Left lung (tissue), 10 donors: ENCODE measurements around the gene SEPTIN2. TPM values are rescaled to one million over a fixed set of nuclear protein-coding genes. Genes with fewer than 3 reads are reported as not detected.
"Not testable (repeated sequence)": the region's sequence is repeated elsewhere in the genome, so short reads cannot be mapped to it uniquely, and the experiment has no call there.

Experiments used
- ATAC-seq: fragments of 200-7000 bp; cut with Tn5 transposase; one replicate; pipeline ENCODE4 v1.9.1; 2020; ENCODE audit warnings: moderate library complexity
- DNase-seq, 4 donors: peaks; one replicate each; pipeline ENCODE4 v3.0.0-alpha.2; 2013 to 2020
- H3K27ac ChIP-seq, 2 donors: fragments of 200-600 bp; sonication (generic) in 1 of 2; one replicate each; pipeline versions ENCODE4 v1.5.0 to v1.8.0; 2020 to 2021
- H3K27me3 ChIP-seq, 2 donors: fragments of 200-600 bp; sonication (generic) in 1 of 2; one replicate each; pipeline versions ENCODE4 v1.5.0 to v1.8.0; 2020 to 2021
- H3K36me3 ChIP-seq, 2 donors: fragments of 200-600 bp; sonication (generic) in 1 of 2; one replicate each; pipeline versions ENCODE4 v1.5.0 to v1.8.0; 2020 to 2021
- H3K4me1 ChIP-seq, 2 donors: fragments of 200-600 bp; one replicate each; pipeline ENCODE4 v1.8.0; 2021
- H3K4me3 ChIP-seq, 2 donors: fragments of 200-600 bp; sonication (generic) in 1 of 2; one replicate each; pipeline versions ENCODE4 v1.5.0 to v1.8.0; 2020 to 2021; ENCODE audit warnings: mild to moderate bottlenecking in 1 of 2
- H3K9me3 ChIP-seq, 2 donors: fragments of 200-600 bp; sonication (generic) in 1 of 2; one replicate each; pipeline versions ENCODE4 v1.5.0 to v1.8.0; 2020 to 2021
- intact Hi-C, 2 donors: fragments of 100-400 bp; cut with DNase I; formaldehyde crosslinking; loops; one replicate each; pipeline versions ENCODE4 v1.11.2 to v1.14.2; 2022
- polyA plus RNA-seq, 6 donors: library from polyadenylated mRNA; unstranded; fragments of 120-200 nt; gene quantifications; one replicate each; pipeline ENCODE4 v1.2.1, GENCODE V29; 2013; ENCODE audit not compliant: insufficient read length in 6 of 6
- total RNA-seq, 2 donors: library from RNA; stranded (reverse); fragmentation: NEBNext Ultra II Directional; extraction: Animal tissue kit (Norgen Biotek cat#: 25700); gene quantifications; one replicate each; pipeline ENCODE4 v1.2.1, GENCODE V29; 2021
- TF ChIP-seq, protein P1 (sequence below), 2 donors: fragments of 200-600 bp; sonication (generic) in 1 of 2; IDR thresholded peaks; one replicate each; pipeline versions ENCODE4 v1.5.0 to v1.8.0; 2021; ENCODE audit warnings: antibody characterized with exemption in 2 of 2
- donor health status: DM: no; HTN: yes; CAD: no.
- donor health status: DM: no; HTN: no; CAD: no.

Gene SEPTIN2
- total and polyA plus RNA-seq, 8 donors = 320 to 593 (median 541) TPM

DNA sequence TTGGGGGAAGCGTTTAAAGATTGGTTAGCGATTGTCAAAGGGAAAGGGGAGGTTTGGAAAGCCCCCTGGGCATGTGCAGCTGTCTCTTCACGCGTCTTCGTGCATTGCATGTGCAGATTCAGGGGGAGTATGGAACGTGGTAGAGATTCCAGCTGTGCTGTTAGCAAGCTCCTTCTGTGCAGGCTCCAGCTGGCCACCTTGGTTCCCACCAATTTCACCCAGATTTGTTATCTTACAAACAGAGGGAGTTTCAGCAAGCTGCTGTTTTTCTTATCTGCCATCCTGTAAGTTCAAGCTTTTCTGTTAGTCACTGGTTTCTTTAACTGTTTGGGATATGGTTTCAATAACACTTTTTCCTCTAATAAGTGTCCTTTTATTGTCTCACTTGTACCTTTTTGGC, 70.8 kb downstream of the SEPTIN2 start:
- H3K4me3 ChIP-seq = no peak overlapping the region
- no peaks in the 10 kb centered on the region for H3K9me3 ChIP-seq
- no peaks in the 10 kb centered on the region for H3K4me1 ChIP-seq
- H3K27me3 ChIP-seq = no peaks in the 10 kb centered on the region
- intact Hi-C loops = no loop called here
- DNase-seq (no peak), ATAC-seq (no peak)
- peaks cover 0 to 7% of the 10 kb centered on the region in 2 donors for H3K36me3 ChIP-seq
- TF ChIP-seq, protein P1, sequence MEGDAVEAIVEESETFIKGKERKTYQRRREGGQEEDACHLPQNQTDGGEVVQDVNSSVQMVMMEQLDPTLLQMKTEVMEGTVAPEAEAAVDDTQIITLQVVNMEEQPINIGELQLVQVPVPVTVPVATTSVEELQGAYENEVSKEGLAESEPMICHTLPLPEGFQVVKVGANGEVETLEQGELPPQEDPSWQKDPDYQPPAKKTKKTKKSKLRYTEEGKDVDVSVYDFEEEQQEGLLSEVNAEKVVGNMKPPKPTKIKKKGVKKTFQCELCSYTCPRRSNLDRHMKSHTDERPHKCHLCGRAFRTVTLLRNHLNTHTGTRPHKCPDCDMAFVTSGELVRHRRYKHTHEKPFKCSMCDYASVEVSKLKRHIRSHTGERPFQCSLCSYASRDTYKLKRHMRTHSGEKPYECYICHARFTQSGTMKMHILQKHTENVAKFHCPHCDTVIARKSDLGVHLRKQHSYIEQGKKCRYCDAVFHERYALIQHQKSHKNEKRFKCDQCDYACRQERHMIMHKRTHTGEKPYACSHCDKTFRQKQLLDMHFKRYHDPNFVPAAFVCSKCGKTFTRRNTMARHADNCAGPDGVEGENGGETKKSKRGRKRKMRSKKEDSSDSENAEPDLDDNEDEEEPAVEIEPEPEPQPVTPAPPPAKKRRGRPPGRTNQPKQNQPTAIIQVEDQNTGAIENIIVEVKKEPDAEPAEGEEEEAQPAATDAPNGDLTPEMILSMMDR (IDR thresholded peaks at IDR 0.05) = no peak
- H3K27ac ChIP-seq = no peak overlapping the region

- intact Hi-C loops = no loop called here
- Histone ChIP-seq H3K4me1 (no peaks in the 10 kb centered on the region), H3K4me3 (no peak overlapping the region), H3K27ac (no peak overlapping the region), H3K36me3 (no peaks in the 10 kb centered on the region), H3K27me3 (no peaks in the 10 kb centered on the region), H3K9me3 (no peaks in the 10 kb centered on the region)
- TF ChIP-seq, protein P1 (IDR thresholded peaks at IDR 0.05) = no peak
- no peak for DNase-seq
- no peak for ATAC-seq
Observed at GRCh38 chr2:241389697-241390096, 74.0 kb downstream of the SEPTIN2 start.

- Histone ChIP-seq H3K4me3 (no peak overlapping the region), H3K9me3 (no peaks in the 10 kb centered on the region), H3K36me3 (no peaks in the 10 kb centered on the region), H3K27ac (no peak overlapping the region), H3K4me1 (no peaks in the 10 kb centered on the region), H3K27me3 (no peaks in the 10 kb centered on the region)
- TF ChIP-seq, protein P1 (IDR thresholded peaks at IDR 0.05) = no peak
- intact Hi-C loops = no loop called here
- no peak for ATAC-seq
- DNase-seq = no peak
Observed at GRCh38 chr2:241390301-241391206, 74.8 kb downstream of the SEPTIN2 start.

DNA sequence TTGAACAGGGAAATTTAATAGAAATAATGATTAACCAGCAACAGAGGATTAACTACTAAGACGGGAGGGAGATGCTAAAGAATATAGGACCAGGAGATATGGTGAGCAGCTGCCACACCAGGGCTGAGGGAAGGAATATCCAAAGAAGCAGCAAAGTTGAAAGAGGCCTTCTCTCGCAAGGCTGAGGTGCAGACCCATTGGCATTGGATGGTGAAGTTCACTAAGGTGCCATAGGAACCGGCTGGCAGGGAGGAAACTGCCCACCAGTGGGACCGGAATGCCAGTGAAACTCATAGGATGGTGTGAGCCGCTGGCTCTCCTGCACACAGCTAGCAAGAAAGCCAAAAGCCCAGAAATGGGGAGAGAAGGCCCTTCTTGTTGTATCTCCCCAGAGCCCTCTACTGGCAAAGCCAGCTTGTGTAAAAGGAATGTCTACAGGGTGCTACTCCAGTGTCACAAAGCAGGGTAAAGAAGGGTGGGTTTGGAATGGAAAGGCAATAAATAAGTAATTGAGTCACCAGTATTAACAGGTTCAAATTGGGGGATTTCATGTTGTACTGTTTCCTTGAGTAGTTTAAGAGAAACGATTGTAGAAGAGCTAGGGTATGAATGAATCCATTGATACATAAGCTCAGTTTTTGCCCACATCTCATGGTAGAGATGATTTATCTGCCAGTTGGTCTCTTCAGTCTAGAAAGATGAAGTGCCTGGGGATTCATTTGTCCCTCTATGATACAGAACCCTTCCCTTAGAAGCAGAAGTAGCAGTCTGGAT, 76.4 kb downstream of the SEPTIN2 start:
- ATAC-seq (peak; percentile 89), DNase-seq (peak in 1 of 4 donors; percentile 28)
- TF ChIP-seq, protein P1 (IDR thresholded peaks at IDR 0.05) = no peak
- no peak overlapping the region for H3K27ac ChIP-seq
- no peaks in the 10 kb centered on the region for H3K27me3 ChIP-seq
- H3K9me3 ChIP-seq = no peaks in the 10 kb centered on the region
- H3K4me1 ChIP-seq = no peaks in the 10 kb centered on the region
- H3K4me3 ChIP-seq = no peak overlapping the region
- H3K36me3 ChIP-seq = no peaks in the 10 kb centered on the region
- intact Hi-C loops = no loop called here

- H3K36me3 ChIP-seq, intact Hi-C loops: not testable (repeated sequence)
Observed at GRCh38 chr2:241392753-241393152, 77.0 kb downstream of the SEPTIN2 start.

More at GRCh38 chr2:241392753-241393152, 77.0 kb downstream of the SEPTIN2 start:
- DNase-seq, H3K9me3 ChIP-seq, H3K4me3 ChIP-seq, ATAC-seq, H3K27ac ChIP-seq, H3K4me1 ChIP-seq, H3K27me3 ChIP-seq: not testable (repeated sequence)
